MM.1S (cell line): ENCODE data around the gene KRTAP10-4.

Experiments
- DNase-seq: peaks from one replicate; pipeline ENCODE4 v3.0.0-alpha.2; 2015
- H2AFZ ChIP-seq: fragments of 300-600 bp; sonication (generic); 2 replicates; pipeline ENCODE4 v1.6.0; 2016; ENCODE audit warnings: antibody characterized with exemption, low read length
- H3F3A ChIP-seq: fragments of 300-600 bp; sonication (generic); 2 replicates; pipeline ENCODE4 v1.6.1; 2016; ENCODE audit warnings: mild to moderate bottlenecking, antibody characterized with exemption, low read length, moderate library complexity, mixed read lengths; ENCODE audit not compliant: insufficient read depth
- H3K27ac ChIP-seq: fragments of 300-600 bp; sonication (generic); 2 replicates; pipeline ENCODE4 v1.5.1; 2016; ENCODE audit warnings: mild to moderate bottlenecking, low read length
- H3K27me3 ChIP-seq: fragments of 300-600 bp; sonication (generic); replicated peaks from 2 replicates; pipeline ENCODE4 v1.6.0; 2016; ENCODE audit warnings: low read length; ENCODE audit not compliant: insufficient read depth
- H3K36me3 ChIP-seq: fragments of 300-600 bp; sonication (generic); replicated peaks from 2 replicates; pipeline ENCODE4 v1.6.1; 2016; ENCODE audit warnings: mild to moderate bottlenecking, low read length, mixed read lengths; ENCODE audit not compliant: insufficient read depth
- H3K4me1 ChIP-seq: fragments of 300-600 bp; sonication (generic); 2 replicates; pipeline ENCODE4 v1.6.1; 2016; ENCODE audit warnings: low read length, mixed read lengths
- H3K4me2 ChIP-seq: fragments of 300-600 bp; sonication (generic); 2 replicates; pipeline ENCODE4 v1.6.0; 2016; ENCODE audit warnings: low read depth, low read length
- H3K4me3 ChIP-seq: fragments of 300-600 bp; sonication (generic); 2 replicates; pipeline ENCODE4 v1.5.1; 2016; ENCODE audit warnings: low read length, mixed read lengths
- H3K79me2 ChIP-seq: fragments of 300-600 bp; sonication (generic); 2 replicates; pipeline ENCODE4 v1.6.1; 2016; ENCODE audit warnings: mixed run types, low read length, mixed read lengths
- H3K9ac ChIP-seq: fragments of 300-600 bp; sonication (generic); 2 replicates; pipeline ENCODE4 v1.6.1; 2016; ENCODE audit warnings: low read length, mixed read lengths
- H3K9me2 ChIP-seq: fragments of 300-600 bp; sonication (generic); replicated peaks from 2 replicates; pipeline ENCODE4 v1.6.1; 2016; ENCODE audit warnings: mild to moderate bottlenecking, low read length, mixed read lengths; ENCODE audit not compliant: insufficient read depth
- H3K9me3 ChIP-seq: fragments of 300-600 bp; sonication (generic); replicated peaks from 2 replicates; pipeline ENCODE4 v1.6.1; 2016; ENCODE audit warnings: mild to moderate bottlenecking, low read length, mixed read lengths; ENCODE audit not compliant: insufficient read depth
- H4K20me1 ChIP-seq: fragments of 300-600 bp; sonication (generic); 2 replicates; pipeline ENCODE4 v1.6.1; 2016; ENCODE audit warnings: mild to moderate bottlenecking, low read length, moderate library complexity, mixed read lengths; ENCODE audit not compliant: insufficient read depth
- EZH2 ChIP-seq: fragments of 300-600 bp; sonication (generic); optimal IDR thresholded peaks from 2 replicates; pipeline ENCODE3; 2017; ENCODE audit warnings: low read depth, mild to moderate bottlenecking, antibody characterized with exemption, low read length, mixed read lengths
- EZH2phosphoT487 ChIP-seq: fragments of 300-600 bp; sonication (generic); IDR thresholded peaks from 2 replicates; pipeline ENCODE4 v1.6.1; 2018; ENCODE audit warnings: antibody characterized with exemption, low read length
- TF ChIP-seq, protein P1 (sequence below): fragments of 300-600 bp; sonication (generic); IDR thresholded peaks from 2 replicates; pipeline ENCODE4 v1.5.1; 2016; ENCODE audit warnings: antibody characterized with exemption, low read length, mixed read lengths

The KRTAP10-4 gene

GRCh38 chr21:44601596-44602462, 28.3 kb downstream of the KRTAP10-4 start:
- no peak for DNase-seq
- Histone ChIP-seq H3F3A (no peaks in the 10 kb centered on the region), H2AFZ (no peak overlapping the region), H3K27me3 (peaks cover 85% of the 10 kb centered on the region), H3K9me2 (no peaks in the 10 kb centered on the region), H3K4me2 (no peak overlapping the region), H4K20me1 (no peaks in the 10 kb centered on the region), H3K79me2 (no peaks in the 10 kb centered on the region), H3K4me3 (no peak overlapping the region), H3K9ac (no peak overlapping the region), H3K27ac (no peak overlapping the region), H3K4me1 (no peaks in the 10 kb centered on the region), H3K36me3 (no peaks in the 10 kb centered on the region), H3K9me3 (no peaks in the 10 kb centered on the region)
- TF ChIP-seq EZH2 (no peak), EZH2phosphoT487 (no peak)
- TF ChIP-seq, protein P1, sequence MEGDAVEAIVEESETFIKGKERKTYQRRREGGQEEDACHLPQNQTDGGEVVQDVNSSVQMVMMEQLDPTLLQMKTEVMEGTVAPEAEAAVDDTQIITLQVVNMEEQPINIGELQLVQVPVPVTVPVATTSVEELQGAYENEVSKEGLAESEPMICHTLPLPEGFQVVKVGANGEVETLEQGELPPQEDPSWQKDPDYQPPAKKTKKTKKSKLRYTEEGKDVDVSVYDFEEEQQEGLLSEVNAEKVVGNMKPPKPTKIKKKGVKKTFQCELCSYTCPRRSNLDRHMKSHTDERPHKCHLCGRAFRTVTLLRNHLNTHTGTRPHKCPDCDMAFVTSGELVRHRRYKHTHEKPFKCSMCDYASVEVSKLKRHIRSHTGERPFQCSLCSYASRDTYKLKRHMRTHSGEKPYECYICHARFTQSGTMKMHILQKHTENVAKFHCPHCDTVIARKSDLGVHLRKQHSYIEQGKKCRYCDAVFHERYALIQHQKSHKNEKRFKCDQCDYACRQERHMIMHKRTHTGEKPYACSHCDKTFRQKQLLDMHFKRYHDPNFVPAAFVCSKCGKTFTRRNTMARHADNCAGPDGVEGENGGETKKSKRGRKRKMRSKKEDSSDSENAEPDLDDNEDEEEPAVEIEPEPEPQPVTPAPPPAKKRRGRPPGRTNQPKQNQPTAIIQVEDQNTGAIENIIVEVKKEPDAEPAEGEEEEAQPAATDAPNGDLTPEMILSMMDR: no peak

GRCh38 chr21:44602463-44602850, 28.9 kb downstream of the KRTAP10-4 start:
- H3K4me1 ChIP-seq: no peaks in the 10 kb centered on the region
- H3K9me2 ChIP-seq: no peaks in the 10 kb centered on the region
- no peaks in the 10 kb centered on the region for H3K79me2 ChIP-seq
- no peaks in the 10 kb centered on the region for H4K20me1 ChIP-seq
- H2AFZ ChIP-seq: no peak overlapping the region
- no peak overlapping the region for H3K27ac ChIP-seq
- TF ChIP-seq, protein P1: no peak
- TF ChIP-seq EZH2: no peak
- no peak for TF ChIP-seq EZH2phosphoT487
- DNase-seq: no peak
- H3F3A ChIP-seq: no peaks in the 10 kb centered on the region
- no peak overlapping the region for H3K4me3 ChIP-seq
- no peak overlapping the region for H3K9ac ChIP-seq
- H3K27me3 ChIP-seq: peaks cover 85% of the 10 kb centered on the region
- H3K36me3 ChIP-seq: no peaks in the 10 kb centered on the region
- H3K4me2 ChIP-seq: no peak overlapping the region
- H3K9me3 ChIP-seq: no peaks in the 10 kb centered on the region

GRCh38 chr21:44603109-44603875, 29.8 kb downstream of the KRTAP10-4 start:
- Histone ChIP-seq H3K4me1 (no peaks in the 10 kb centered on the region), H3K9ac (no peak overlapping the region), H3F3A (no peaks in the 10 kb centered on the region), H2AFZ (no peak overlapping the region), H4K20me1 (no peaks in the 10 kb centered on the region), H3K9me2 (no peaks in the 10 kb centered on the region), H3K4me2 (no peak overlapping the region), H3K4me3 (no peak overlapping the region), H3K27me3 (peaks cover 85% of the 10 kb centered on the region), H3K79me2 (no peaks in the 10 kb centered on the region), H3K9me3 (no peaks in the 10 kb centered on the region), H3K27ac (no peak overlapping the region), H3K36me3 (no peaks in the 10 kb centered on the region)
- no peak for TF ChIP-seq EZH2phosphoT487
- TF ChIP-seq, protein P1: no peak
- no peak for TF ChIP-seq EZH2
- no peak for DNase-seq
